ENCODE data around the gene XRCC3.

XRCC3 gene

GRCh38 chr14:103715052-103716000 lies at the start of gene XRCC3, which contains the start of gene ZFYVE21:
TSS of gene XRCC3 (minus strand) at chr14:103715451. CDS start at chr14:103711087, 4,364 bp downstream.
TSS of gene ZFYVE21 (plus strand) at chr14:103715810. CDS start at chr14:103715842, 32 bp downstream.
- peak; percentile 99 for DNase-seq

GRCh38 chr14:103763730-103764488 lies 48.7 kb upstream of the XRCC3 start:
- no peak for DNase-seq

DNA sequence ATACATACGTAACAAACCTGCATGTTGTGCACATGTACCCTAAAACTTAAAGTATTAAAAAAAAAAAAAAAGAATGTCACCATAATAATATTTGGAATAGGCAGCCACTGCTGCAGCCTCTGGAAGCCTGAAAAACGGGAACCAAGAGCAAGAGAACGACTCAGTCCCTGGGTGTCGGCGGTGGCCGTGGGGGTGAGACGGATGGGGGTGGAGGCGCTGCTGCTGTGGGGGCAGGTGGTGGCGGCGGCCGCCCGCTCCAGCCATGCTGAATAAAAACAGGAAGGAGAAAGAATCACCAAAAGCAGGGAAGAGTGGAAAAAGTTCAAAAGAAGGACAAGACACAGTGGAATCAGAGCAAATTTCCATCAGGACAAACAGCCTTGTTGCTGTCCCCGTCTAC lies 47.3 kb upstream of the XRCC3 start:
- no peak for DNase-seq

GRCh38 chr14:103762036-103762435 lies 46.8 kb upstream of the XRCC3 start:
- DNase-seq: no peak

DNA sequence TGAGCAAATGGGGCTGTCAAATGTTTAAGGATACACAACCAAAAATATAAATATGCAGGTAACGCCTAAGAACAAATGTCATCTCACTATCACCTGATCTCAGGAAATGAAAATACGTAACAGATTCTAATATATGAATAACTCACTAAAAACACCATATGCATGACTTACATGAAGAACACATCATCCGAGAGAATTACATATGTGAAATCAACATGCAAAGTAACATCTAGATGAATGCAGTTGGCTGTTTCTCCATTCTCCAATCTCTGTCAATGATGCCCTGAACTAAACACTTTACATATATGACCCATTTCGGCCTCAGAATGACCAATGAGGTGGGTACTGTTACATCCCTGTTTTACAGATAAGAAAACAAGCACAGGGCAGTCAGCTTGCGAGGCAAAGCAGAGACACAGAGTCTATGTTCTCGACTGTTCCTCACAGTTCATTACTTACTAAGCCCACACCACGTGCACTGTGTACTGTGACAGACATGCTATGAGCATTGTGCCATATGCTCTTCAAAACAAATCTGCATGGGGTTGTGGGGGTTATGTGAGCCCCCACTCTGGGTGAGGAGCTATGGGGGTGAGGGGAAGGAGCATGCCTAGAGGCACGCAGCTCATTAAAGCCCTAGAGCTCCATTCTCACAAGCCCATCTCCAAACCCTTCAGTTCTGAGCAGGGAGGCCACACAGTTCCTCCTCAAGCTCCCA lies 43.0 kb upstream of the XRCC3 start:
- no peak for DNase-seq

DNA sequence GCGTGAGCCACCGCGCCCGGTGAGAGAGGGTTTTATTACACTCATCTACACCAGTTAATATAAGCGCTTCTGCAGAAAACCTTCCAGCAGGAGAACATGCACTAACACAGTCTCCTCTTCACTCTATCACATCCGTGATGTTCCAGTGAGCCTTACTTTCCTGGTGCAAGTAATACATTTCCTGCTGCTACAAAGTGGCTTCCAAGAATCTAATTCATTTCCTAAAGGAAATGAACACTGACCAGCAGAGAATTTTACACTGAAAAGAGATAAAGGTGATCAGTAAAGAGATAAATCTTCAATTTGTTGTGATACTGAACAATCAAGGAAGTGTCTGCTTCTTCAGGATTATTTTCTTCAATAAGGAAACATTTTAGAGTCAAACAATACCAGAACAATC lies 39.8 kb upstream of the XRCC3 start:
- no peak for DNase-seq

DNA sequence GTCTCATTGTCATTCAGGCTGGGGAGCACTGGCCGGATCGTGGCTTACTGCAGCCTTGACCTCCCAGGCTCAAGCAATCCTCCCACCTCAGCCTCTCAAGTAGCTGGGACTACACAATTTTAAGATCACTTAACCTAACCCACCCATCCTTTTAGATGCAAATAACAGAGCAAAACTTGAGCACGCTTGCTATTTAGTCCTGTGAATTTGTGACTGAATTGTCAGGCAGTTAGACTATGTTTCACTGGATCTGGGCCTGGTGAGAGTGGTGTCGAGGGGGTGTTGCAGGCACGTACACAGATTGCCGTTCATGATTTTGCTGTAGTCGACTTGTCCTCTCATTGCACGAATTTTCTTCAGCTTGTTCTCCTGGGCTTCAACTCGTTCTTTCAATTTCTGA lies 38.5 kb upstream of the XRCC3 start:
- no peak for DNase-seq

GRCh38 chr14:103749860-103750259 lies 34.6 kb upstream of the XRCC3 start:
- no peak for DNase-seq

- DNase-seq: no peak
Observed at GRCh38 chr14:103749452-103749851, 34.2 kb upstream of the XRCC3 start.

- DNase-seq: no peak
Observed at GRCh38 chr14:103748534-103748857, 33.2 kb upstream of the XRCC3 start.

DNA sequence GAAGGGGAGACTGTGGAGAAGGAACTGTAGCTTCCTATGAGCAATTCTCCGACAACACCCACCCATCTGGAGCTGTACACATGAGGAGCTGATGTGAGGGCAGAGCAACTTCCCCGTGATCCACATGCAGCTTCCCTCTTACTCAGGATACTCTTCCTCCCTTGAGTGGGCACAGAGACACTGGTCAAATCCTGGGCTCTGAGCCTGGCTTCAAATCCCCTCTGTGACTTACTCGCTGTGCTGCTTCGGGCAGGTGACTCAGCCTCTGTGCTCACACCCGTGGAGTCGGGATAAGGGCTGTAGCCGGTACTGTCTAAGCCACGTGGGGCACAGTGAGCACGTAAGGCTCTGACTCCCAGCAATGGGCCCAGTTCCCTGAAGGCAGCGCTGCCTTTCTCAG lies 31.4 kb upstream of the XRCC3 start:
- no peak for DNase-seq

GRCh38 chr14:103745424-103745823 lies 30.2 kb upstream of the XRCC3 start:
- no peak for DNase-seq

DNA sequence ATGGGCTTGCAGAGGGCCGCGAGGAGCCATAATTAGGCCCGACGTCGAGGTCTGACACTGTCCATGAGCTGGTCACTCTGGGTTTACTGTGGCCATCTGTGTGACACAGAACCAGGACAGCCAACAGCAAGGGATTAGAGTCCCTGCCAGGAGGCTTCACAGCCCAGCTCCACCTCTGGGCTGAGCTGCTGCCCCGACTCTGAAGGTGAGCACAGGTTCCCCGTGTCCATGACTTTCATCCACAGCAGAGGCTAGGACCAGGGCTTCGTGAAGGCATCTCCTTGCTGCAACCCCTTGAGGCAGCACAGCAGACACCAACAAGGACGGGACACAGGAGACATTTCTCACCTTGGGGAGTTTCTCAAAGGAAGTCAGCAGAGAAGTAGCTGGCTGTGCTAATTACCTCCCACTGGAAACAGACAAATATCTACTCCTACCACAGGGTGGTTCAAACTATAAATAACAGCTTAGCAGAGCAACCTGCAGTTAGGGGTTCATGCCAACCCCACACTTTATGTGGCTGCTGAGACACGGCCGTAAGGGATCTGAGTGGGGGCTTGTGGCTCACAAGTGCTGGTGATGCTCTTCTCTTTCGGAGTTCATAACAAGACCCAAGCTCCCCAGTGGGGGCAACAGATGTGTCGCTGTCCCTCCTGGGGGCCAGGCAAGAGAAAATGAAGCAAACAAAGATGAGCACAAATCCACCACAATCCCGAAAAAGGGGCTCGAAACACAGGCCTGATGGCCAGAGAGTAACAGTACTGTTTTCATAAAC lies 29.6 kb upstream of the XRCC3 start:
- no peak for DNase-seq

- no peak for DNase-seq
Observed at GRCh38 chr14:103743691-103744090, 28.4 kb upstream of the XRCC3 start.

DNA sequence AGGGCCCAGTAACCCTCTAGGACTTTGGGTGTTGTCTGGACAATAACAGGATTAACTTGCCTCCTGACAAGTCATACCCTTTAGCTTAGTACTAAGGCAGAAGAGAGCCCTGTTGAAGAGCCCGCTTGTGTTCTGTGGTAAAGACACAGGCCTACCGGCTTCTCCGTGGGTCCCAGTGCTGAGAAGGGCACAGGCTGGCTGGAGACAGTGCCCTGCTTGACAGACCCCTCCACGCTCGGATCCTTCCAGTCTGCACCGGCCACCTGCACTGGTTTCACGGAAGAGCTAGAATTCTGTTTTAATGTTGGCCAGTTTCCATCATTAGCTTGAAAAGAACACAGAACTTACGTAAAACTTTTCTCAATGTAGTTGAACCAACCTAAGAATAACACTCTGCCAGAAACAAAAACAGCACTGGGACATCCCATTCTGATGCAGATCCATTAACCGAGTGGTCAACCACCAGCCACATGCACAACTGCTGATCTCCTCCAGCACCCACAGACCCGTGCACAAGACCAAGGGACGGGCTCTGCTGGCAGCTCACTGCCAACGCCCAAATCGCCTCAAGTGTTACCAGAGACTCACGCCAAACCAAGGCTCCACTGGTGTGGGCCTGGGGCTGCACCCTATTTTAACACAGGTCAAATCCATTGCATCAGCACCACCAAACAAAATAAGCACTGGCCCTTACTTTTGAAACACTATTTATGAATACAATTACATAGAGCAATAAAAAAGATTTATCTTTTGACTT lies 27.4 kb upstream of the XRCC3 start:
- no peak for DNase-seq

DNA sequence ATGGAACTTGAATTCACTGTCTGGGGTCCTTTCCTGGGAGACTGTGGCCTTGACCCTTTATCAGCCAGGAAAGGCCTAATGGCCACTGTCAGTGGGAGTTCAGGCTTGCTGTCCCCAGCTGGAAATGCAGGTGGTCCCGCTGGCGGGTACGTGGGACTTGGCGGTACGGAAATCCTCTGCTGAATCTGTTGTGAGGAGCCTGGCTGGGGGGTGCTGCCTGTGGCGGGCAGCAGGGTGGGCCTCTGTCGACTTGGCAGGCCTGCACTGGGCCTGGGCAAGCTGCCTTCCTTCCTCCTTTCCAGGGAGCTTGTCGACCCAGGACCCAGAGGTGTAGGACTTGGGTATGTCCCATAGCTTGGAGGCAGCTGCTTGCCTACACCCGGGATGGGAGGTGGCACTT lies 26.6 kb upstream of the XRCC3 start:
- DNase-seq: no peak

DNA sequence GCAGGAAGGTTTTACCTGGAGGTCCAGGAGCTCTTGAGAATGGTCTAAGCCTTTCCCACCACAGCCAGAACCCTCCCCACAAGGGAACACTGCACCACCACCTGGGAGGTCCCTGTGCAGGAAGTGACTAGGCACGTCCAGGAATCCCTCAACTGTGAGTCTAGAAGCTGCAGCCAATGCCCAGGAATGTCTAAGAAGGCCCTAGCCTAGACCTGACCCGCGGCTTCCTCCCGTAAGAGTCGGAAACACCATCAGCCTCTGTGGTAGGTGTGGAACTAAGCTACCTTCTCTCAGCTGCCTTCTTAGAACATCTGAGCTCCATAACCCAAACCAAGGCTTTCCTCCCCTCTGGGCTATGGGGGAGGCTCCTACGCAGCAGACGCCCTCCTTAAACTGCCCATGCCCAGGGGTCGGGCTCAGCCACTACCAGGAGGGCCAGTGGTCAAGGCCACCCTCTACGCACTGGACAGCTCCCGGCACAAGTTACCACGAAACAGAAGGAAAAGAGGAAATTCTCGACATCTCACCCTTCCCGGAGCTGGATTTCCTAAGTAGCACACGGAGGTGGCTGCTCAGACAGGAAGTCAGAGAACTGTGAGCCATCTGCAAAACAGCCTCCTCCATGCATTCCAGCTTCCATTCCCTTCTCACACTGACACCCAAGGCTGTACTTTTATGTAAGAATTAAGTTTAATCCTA lies 25.9 kb upstream of the XRCC3 start:
- no peak for DNase-seq

GRCh38 chr14:103739793-103740501 lies 24.7 kb upstream of the XRCC3 start:
- DNase-seq: no peak

DNA sequence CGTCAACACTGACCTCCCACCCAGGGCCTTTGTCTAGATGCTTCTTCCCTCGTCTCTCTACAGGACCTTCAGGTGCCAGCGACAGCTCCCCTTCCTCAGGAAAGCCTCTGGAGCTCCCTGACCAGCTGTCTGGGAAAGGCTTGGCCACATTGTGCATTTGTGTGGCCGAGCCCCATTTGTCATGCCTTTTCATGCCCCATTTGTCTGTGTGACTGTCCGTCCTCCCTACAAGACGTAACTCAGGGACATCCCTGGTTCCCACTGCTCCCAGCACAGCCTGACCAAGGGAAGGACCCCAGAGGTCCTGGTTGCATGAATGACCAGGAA lies 24.2 kb upstream of the XRCC3 start:
- no peak for DNase-seq

DNA sequence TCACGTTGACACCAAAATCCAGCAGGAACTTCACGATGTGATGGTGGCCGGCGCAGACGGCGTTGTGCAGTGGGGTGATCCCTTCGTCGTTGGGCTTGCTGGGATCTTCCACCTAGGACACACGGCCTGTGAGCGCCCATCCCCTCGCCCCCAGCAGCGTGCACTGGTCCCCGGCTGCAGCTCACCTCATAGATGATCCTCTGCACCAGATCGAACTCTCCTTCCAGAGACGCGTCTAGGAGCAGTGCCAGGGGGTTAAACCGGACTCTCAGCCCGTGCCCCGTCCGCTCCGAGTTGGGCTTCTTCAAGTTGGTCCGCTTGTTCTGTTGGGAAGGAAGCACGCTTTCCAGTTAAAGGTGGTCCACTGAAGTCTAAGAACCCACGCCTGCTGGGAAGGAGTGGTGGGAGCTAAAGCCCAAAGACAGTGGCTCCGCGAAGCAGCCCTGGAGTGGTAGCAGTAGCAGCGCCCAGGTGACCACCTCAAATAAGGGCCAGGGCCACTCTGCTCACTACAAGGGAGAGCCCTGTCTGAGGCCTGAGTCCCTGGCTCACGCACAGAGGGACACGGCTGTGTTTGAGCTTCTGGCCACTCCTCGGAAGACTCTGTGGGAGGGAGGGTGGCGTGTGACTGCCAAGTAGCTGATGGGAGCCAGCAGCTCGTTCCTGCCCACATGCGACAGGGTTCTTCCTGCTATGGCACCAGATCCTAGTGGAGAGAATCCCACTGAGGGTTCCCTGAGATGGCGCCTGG lies 23.6 kb upstream of the XRCC3 start:
- DNase-seq: no peak
